ENCODE data around the gene FMN1. TPM values are rescaled to one million over a fixed set of nuclear protein-coding genes. Genes with fewer than 3 reads are reported as not detected.
A peak's percentile ranks its signal among the peaks of the same experiment; 100 is the strongest.
"Not testable (repeated sequence)": the region's sequence is repeated elsewhere in the genome, so short reads cannot be mapped to it uniquely, and the experiment has no call there.

The FMN1 gene
- total RNA-seq, 6 donors from 2014 or later: 20.2 to 176 (median 53.8) TPM

DNA sequence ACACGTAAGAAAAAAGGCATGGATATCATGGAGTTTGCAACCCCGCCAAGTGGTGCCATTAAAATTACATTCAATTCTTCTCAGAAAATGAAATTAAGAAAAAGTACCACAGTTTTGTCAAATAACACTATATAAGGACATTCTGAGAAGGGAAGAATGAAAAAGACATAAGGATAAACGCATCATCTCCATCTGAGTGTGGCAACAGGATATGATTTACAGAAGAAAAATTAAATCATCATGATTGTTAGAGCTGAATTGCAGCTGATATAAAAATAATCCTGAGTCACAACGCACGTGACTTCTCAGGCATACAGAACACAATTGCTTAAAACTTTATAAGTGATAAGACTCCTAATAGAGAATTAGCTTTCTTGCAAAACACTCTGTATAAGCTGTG lies 342.9 kb downstream of the FMN1 start:
- no peaks in the 10 kb centered on the region for H3K36me3 ChIP-seq
- H3K27me3 ChIP-seq: no peaks in the 10 kb centered on the region
- no peak overlapping the region for H3K27ac ChIP-seq
- DNase-seq (no peak), ATAC-seq (ENCODE audit: low FRiP score in 2 of 2) (no peak)
- TF ChIP-seq EP300 (IDR thresholded peaks at IDR 0.05) (no peak), POLR2A (IDR thresholded peaks at IDR 0.05) (no peak), POLR2AphosphoS5 (IDR thresholded peaks at IDR 0.05) (no peak)
- TF ChIP-seq, protein P1, sequence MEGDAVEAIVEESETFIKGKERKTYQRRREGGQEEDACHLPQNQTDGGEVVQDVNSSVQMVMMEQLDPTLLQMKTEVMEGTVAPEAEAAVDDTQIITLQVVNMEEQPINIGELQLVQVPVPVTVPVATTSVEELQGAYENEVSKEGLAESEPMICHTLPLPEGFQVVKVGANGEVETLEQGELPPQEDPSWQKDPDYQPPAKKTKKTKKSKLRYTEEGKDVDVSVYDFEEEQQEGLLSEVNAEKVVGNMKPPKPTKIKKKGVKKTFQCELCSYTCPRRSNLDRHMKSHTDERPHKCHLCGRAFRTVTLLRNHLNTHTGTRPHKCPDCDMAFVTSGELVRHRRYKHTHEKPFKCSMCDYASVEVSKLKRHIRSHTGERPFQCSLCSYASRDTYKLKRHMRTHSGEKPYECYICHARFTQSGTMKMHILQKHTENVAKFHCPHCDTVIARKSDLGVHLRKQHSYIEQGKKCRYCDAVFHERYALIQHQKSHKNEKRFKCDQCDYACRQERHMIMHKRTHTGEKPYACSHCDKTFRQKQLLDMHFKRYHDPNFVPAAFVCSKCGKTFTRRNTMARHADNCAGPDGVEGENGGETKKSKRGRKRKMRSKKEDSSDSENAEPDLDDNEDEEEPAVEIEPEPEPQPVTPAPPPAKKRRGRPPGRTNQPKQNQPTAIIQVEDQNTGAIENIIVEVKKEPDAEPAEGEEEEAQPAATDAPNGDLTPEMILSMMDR (IDR thresholded peaks at IDR 0.05): no peak
- no peak overlapping the region for H3K4me3 ChIP-seq
- no peaks in the 10 kb centered on the region for H3K9me3 ChIP-seq
- 80 to 88% methylated on average over 5 of the region's 5 CpGs for WGBS, 2 donors
- H3K4me1 ChIP-seq: no peaks in the 10 kb centered on the region

DNA sequence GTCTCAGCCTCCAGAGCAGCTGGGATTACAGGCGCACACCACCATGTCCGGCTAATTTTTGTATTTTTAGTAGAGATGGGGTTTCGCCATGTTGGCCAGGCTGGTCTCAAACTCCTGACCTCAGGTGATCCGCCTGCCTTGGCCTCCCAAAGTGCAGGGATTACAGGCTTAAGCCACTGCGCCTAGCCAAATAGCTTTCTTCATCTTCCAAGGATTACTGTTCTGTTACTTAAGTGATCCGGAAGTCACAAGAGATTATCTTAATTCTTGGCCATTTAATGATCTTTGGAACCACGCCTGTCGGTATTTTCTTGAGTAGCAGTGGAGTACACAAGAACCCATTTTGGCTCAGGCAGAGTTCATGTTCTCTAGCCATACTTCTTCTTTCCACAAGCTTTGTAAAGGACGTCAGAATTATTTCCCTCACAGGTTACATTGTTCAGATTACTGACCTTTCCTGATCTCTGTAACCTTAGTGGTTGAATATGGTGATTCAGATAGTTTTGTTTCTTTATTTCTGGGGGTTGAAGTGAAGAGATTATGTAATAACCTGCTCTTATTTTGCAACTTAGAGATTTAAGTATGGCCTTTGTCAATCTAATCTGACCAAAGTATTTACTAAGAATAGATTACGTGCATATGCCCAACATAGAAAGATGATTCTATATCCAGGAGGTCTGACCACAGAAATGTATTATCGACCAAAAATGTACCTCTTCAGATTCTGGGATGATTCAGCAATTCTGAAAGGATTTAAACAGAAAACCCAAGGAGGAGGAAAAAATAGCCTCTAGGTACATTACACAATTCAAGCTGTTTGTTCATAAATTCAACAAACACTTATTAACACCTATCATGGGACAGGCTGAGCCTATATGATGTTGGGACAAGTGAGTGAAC lies 344.5 kb downstream of the FMN1 start:
- Histone ChIP-seq H3K36me3 (no peaks in the 10 kb centered on the region), H3K4me1 (no peaks in the 10 kb centered on the region), H3K9me3 (no peaks in the 10 kb centered on the region), H3K27me3 (no peaks in the 10 kb centered on the region), H3K4me3 (no peak overlapping the region), H3K27ac (peak overlapping the region in 2 of 4 donors; percentile 14 to 40)
- WGBS, 2 donors: 75 to 82% methylated on average over 11 of the region's 11 CpGs
- ATAC-seq (ENCODE audit: low FRiP score in 2 of 2): peak in 1 of 2 donors; percentile 55
- TF ChIP-seq POLR2AphosphoS5 (IDR thresholded peaks at IDR 0.05): no peak
- no peak for TF ChIP-seq POLR2A (IDR thresholded peaks at IDR 0.05)
- TF ChIP-seq, protein P1 (IDR thresholded peaks at IDR 0.05): no peak
- TF ChIP-seq EP300 (IDR thresholded peaks at IDR 0.05): no peak
- no peak for DNase-seq

DNA sequence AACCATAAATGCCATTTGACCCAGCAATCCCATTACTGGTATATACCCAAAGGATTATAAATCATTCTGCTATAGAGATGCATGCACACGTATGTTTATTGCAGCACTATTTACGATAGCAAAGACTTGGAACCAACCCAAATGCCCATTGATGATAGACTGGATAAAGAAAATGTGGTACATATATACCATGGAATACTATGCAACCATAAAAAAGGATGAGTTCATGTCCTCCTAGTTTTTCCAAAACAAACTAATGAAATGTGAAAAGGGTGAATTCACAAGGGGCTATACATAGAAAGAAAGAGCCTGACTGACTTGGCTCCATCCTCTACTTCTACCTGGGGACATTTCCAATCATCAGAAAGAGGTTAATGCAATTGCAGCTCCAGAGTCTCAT lies 347.8 kb downstream of the FMN1 start:
- DNase-seq; H3K27me3 ChIP-seq; ATAC-seq (ENCODE audit: low FRiP score in 2 of 2); H3K4me3 ChIP-seq; H3K27ac ChIP-seq; H3K36me3 ChIP-seq; H3K4me1 ChIP-seq; H3K9me3 ChIP-seq: not testable (repeated sequence)
- whole genome bisulfite sequencing, 2 donors: 72 to 94% methylated on average over 2 of the region's 2 CpGs

DNA sequence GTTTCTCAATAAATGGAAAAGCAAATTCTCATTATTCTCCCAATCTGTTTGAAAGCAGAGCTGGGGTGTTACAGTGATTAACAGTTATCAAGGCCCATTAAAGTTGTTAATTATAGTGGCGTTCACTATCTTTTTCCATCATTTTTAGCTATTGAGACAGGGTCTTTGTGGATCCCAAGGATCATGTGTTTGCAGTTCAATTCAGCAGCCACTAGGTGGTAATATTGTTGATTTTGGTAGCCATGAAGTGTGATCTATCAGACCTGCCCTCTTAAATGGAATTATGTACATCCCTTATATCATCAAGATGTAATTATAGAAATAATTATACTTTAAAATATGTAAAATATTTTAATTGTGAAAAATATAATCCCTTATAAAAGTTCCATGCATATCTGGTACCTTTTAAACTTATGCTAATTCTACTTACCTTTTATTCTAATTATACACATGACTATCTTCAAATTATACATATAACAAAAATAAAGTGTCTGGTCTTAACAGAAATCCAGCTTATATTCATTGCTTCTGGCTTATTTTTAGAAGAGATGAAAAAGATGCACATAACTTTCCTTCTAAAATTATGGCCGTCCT lies 350.3 kb downstream of the FMN1 start:
- TF ChIP-seq POLR2A (IDR thresholded peaks at IDR 0.05) (no peak), POLR2AphosphoS5 (IDR thresholded peaks at IDR 0.05) (no peak), EP300 (IDR thresholded peaks at IDR 0.05) (no peak)
- TF ChIP-seq, protein P1 (IDR thresholded peaks at IDR 0.05): peak in 5 of 6 experiments; percentile 27 to 52 (median 46)
- 69 to 81% methylated on average over 2 of the region's 2 CpGs for WGBS, 2 donors

DNA sequence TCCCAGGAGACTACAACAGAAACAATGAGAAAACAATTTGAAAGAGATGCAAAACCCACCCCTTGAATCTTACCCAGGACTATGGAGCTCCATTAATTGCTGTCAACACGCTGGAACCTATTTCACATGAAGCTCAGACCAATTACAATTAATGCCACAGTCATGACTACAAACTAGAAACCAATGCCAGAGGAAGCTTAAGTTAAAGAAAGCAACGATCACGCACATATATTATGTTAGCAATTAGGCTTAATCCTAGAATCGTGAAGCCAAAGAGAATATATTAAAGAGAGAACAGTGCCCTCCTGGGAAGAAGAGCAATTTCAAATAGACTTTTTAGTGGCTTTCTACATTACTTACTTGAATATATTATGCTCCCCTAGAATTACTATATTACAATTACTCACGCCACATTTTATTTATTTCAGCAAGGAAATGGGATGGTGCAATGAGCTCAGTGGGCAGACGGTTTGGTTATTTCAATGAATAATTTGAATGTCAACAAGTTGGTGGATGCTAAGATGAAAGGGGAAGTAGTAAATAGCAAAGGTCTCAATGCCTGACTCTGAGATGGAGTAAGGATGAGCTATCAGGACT lies 351.2 kb downstream of the FMN1 start:
- 58 to 64% methylated on average over 6 of the region's 6 CpGs for WGBS, 2 donors
- Histone ChIP-seq H3K27ac (no peak overlapping the region), H3K36me3 (no peaks in the 10 kb centered on the region), H3K27me3 (no peaks in the 10 kb centered on the region), H3K9me3 (no peaks in the 10 kb centered on the region), H3K4me1 (peaks cover 0 to 6% (median 0%) of the 10 kb centered on the region in 4 donors), H3K4me3 (no peak overlapping the region)
- no peak for ATAC-seq (ENCODE audit: low FRiP score in 2 of 2)
- no peak for DNase-seq
- TF ChIP-seq POLR2AphosphoS5 (IDR thresholded peaks at IDR 0.05) (no peak), POLR2A (IDR thresholded peaks at IDR 0.05) (no peak), EP300 (IDR thresholded peaks at IDR 0.05) (no peak)
- TF ChIP-seq, protein P1 (IDR thresholded peaks at IDR 0.05): no peak

More for the DNA sequence above, 350.3 kb downstream of the FMN1 start:
- Histone ChIP-seq H3K4me3 (no peak overlapping the region), H3K27ac (no peak overlapping the region), H3K27me3 (no peaks in the 10 kb centered on the region), H3K4me1 (no peaks in the 10 kb centered on the region), H3K9me3 (no peaks in the 10 kb centered on the region), H3K36me3 (no peaks in the 10 kb centered on the region)
- ATAC-seq (ENCODE audit: low FRiP score in 2 of 2) (no peak), DNase-seq (no peak)

All from upper lobe of left lung (tissue), 6 donors.